ENCODE data around the gene IHH.
A peak's percentile ranks its signal among the peaks of the same experiment; 100 is the strongest.

The IHH gene

DNA sequence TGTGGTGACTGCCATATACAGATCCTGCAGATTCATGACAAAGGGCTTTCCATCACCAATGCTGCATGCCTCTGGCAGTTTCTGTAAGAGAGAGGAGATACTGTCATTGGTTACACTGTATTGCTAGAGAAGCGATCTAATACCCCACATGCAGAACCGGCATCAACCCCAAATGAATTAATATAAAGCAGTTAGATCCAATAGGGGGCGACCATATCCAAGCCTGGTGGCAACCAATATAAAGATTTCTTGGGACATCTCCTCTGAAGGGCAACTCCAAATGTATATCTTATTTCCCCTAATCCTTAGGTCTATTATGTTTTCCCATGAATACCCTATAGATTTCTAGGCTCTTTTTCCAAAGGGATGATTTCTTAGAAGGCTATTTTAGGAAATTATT is 17.4 kb upstream of the IHH start:
- no peak for DNase-seq (ENCODE audit: low spot score)
- no peak overlapping the region for H3K27ac ChIP-seq

DNA sequence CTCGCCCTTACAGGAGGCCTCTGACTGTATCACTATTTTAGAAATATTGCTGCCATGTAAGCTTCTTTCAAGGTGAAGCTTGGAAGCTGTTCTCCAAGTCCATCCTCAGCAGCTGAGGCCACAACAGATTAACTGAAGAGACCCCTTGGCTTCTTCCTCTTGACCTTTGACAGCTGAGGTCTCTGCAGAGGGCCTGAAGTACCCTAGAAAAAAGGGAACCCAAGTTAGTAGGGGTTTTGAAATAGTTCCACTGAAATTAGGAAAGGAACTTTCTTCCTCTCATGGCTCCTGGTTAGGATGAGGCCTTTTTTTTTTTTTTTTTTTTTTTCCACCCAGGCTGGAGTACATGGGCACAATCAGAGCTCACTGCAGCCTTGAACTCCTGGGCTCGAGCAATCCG is 15.5 kb upstream of the IHH start:
- Histone ChIP-seq H3K4me3 (no peak overlapping the region), H3K27ac (no peak overlapping the region)
- no peak for DNase-seq (ENCODE audit: low spot score)
- TF ChIP-seq, protein P1, sequence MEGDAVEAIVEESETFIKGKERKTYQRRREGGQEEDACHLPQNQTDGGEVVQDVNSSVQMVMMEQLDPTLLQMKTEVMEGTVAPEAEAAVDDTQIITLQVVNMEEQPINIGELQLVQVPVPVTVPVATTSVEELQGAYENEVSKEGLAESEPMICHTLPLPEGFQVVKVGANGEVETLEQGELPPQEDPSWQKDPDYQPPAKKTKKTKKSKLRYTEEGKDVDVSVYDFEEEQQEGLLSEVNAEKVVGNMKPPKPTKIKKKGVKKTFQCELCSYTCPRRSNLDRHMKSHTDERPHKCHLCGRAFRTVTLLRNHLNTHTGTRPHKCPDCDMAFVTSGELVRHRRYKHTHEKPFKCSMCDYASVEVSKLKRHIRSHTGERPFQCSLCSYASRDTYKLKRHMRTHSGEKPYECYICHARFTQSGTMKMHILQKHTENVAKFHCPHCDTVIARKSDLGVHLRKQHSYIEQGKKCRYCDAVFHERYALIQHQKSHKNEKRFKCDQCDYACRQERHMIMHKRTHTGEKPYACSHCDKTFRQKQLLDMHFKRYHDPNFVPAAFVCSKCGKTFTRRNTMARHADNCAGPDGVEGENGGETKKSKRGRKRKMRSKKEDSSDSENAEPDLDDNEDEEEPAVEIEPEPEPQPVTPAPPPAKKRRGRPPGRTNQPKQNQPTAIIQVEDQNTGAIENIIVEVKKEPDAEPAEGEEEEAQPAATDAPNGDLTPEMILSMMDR (IDR thresholded peaks at IDR 0.05): no peak

More for the DNA sequence above, 17.4 kb upstream of the IHH start:
- no peak overlapping the region for H3K4me3 ChIP-seq
- TF ChIP-seq, protein P1 (IDR thresholded peaks at IDR 0.05): no peak

DNA sequence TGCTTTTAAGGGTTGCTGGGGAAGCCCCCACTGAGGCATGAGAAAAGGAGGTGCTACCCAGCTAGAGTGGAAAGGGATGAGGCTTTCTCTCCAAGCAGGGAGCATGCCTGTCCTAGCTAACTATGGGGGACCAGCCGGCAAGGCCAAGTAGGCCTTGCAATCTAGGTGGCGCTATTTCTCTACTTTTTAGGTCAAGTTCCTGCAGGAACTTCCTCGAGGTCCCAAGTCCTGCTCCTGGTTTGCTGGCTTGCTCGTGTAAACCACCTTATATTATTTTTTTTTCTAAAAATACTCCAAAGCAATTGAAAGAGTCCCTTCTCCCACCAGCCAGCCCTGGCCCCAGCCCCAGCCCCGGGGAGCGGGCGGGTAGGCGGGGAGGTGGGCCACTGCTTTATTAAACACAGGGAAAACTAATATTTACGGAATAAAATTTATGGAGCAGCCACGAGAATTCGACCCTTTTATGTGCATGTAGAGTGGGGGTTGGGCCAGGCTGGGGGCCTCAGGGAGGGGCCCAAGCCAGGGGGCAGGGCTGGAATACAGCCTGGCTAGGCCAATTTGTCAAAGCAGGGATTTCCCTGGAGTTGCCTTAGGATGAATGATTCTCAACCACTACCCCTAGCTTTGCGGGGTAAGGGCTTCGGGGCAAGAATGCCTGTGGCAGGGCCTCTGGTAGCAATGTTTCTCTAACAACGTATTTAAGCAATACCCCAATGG is 12.8 kb upstream of the IHH start:
- TF ChIP-seq, protein P1 (IDR thresholded peaks at IDR 0.05): peak; percentile 27
- H3K27ac ChIP-seq: no peak overlapping the region
- no peak overlapping the region for H3K4me3 ChIP-seq
- no peak for DNase-seq (ENCODE audit: low spot score)

DNA sequence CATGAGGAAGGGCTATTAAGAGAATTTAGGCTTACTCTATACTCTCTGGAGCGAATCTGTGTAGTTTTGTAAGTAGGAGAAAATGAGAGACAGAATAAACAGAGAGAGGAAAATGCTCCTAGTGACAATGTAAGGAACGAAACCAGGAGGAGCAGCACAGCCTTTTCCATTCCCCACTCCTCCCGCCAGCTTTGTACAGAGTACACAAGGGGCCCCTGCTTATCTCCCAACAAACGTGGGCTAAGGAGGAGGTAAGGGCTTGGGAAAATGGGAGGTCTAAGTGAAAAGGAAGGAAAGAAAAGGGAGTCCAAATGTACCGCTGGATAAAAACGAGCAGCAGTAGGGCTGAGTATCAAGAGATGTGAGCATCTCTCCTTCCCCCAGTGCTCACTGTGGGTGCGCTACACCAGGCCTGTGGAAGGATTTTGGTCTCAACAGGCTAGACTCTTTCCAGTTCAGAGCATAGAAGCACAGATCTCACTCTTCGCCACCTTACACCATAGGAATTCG is 12.1 kb upstream of the IHH start:
- Histone ChIP-seq H3K4me3 (no peak overlapping the region), H3K27ac (no peak overlapping the region)
- TF ChIP-seq, protein P1 (IDR thresholded peaks at IDR 0.05): no peak
- no peak for DNase-seq (ENCODE audit: low spot score)

DNA sequence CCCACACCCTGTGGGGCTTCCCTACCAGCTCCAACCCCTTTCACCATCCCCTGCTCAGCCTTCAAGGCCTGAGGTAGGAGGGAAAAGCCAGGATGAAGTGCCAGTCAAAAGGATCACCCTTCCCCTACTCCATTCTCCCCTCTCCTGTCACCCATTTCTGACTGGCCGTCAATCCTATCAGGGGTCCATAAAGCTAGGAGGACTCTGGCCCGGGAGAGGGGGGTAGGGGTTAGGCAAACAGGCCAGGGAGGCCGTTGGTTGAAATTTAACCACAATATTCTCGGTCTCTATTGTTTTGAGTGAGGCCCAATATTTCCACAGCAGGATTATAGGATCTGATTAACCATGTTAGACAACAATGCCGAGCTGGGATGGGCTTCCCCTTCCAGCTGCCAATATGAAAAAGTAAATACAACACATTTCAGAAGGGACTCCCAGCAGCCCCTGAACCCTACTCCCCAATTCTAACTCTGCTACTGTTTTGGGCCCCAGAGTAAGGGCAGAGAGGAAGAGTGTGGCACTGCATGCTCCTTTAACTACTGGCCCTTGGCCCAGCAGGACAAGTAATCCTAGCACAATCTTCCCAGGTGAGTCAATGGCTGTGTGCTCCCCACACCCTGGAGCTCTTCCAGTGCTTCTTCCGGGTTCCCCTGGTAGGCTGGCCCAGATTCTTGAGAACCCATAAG is 10.6 kb upstream of the IHH start:
- Histone ChIP-seq H3K27ac (no peak overlapping the region), H3K4me3 (no peak overlapping the region)
- no peak for DNase-seq (ENCODE audit: low spot score)
- TF ChIP-seq, protein P1 (IDR thresholded peaks at IDR 0.05): no peak

DNA sequence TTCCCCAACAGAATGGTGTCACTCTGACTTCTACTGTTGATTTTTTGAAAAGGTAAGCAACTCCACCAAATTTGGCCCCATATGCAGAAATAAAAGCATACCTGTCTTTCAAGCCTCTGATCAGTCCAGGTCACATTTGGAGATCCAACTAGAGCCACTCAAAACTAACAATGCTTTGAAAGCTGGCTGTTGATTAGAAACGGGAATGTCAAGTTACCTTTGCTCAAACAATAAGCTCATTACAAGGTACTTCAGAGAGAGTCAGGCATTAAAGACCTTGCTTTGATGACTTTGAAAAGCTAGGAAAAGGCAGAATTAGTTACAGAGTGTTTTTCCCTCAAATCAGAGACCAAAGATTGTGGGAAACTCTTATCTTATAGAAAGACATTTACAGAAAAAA is 4.8 kb upstream of the IHH start:
- DNase-seq (ENCODE audit: low spot score): no peak
- no peak overlapping the region for H3K27ac ChIP-seq
- TF ChIP-seq, protein P1 (IDR thresholded peaks at IDR 0.05): no peak
- H3K4me3 ChIP-seq: no peak overlapping the region

DNA sequence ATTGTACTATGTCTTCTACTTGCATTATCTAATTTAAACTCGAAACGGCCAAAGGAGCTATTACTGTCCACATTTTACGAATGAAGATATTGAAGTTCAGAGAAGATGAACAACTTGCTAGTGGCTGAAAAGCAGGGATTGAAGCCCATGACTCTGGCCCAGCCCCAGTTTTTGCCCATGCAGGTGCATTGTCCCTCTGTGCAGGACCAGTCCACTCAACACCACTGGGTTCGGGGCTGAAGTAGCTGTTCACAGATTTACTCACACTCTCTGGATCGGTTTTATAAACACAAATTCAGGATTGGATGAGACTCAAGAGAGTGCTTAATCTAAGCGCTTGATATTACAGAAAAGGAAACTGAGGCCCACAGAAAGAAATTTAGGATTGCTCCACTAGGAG is 1.4 kb upstream of the IHH start:
- DNase-seq (ENCODE audit: low spot score): no peak
- H3K4me3 ChIP-seq: no peak overlapping the region
- no peak overlapping the region for H3K27ac ChIP-seq
- TF ChIP-seq, protein P1 (IDR thresholded peaks at IDR 0.05): no peak
